Panc1 (cell line): ENCODE results near the gene ITGAD. TPM values are rescaled to one million over a fixed set of nuclear protein-coding genes. Genes with fewer than 3 reads are reported as not detected.

Experiments used
- ATAC-seq: fragments of 200-7000 bp; cut with Tn5 transposase; 2 replicates; pipeline ENCODE4 v1.9.1; 2020; ENCODE audit warnings: mild to moderate bottlenecking, moderate library complexity
- BruUV-seq: library from RNA; stranded (reverse); fragments of 400-500 nt; replicated peaks from 2 replicates; lab custom pipeline; 2021; lab: Mats Ljungman, UMichigan
- CTCF ChIA-PET: fragments of 300-600 bp; sonication (Branson Sonifier 250); formaldehyde crosslinking; loops from one replicate; lab custom pipeline; 2022; ENCODE audit warnings: antibody characterized with exemption; lab: Charles Lee
- POLR2A ChIA-PET: fragments of 300-600 bp; sonication (Branson Sonifier 250); formaldehyde crosslinking; loops from one replicate; lab custom pipeline; 2022; ENCODE audit warnings: antibody characterized with exemption; lab: Charles Lee
- DNase-seq: peaks from one replicate; pipeline ENCODE4 v3.0.0-alpha.2; 2010; ENCODE audit warnings: low read depth, low spot score
- H3K27ac ChIP-seq: 2 replicates; pipeline ENCODE4 v1.5.1; 2011; ENCODE audit warnings: mild to moderate bottlenecking, low read length, inconsistent platforms
- H3K27me3 ChIP-seq: fragments of 200-500 bp; sonication (Bioruptor generic); 2 replicates; pipeline ENCODE4 v1.6.0; 2014; ENCODE audit warnings: low read length, inconsistent platforms; ENCODE audit not compliant: control insufficient read depth, insufficient read depth
- H3K36me3 ChIP-seq: fragments of 200-500 bp; sonication (Bioruptor generic); 2 replicates; pipeline ENCODE4 v1.5.1; 2014; ENCODE audit warnings: inconsistent platforms, mild to moderate bottlenecking, low read length, moderate library complexity; ENCODE audit not compliant: control insufficient read depth, insufficient read depth
- H3K4me1 ChIP-seq: 2 replicates; pipeline ENCODE4 v1.5.1; 2011; ENCODE audit warnings: inconsistent platforms, mild to moderate bottlenecking, low read length, moderate library complexity; ENCODE audit not compliant: control insufficient read depth, insufficient read depth
- H3K4me3 ChIP-seq, 2 experiments: 2 replicates each; pipeline ENCODE4 v1.5.1; 2011 to 2012; ENCODE audit warnings: low read depth in 2 of 2, low read length in 2 of 2, mild to moderate bottlenecking in 2 of 2, inconsistent platforms in 1 of 2, moderate library complexity in 1 of 2
- H3K9me3 ChIP-seq: fragments of 200-500 bp; sonication (Bioruptor generic); 2 replicates; pipeline ENCODE4 v1.5.1; 2014; ENCODE audit warnings: low read depth, mild to moderate bottlenecking, inconsistent platforms, low read length, moderate library complexity; ENCODE audit not compliant: control insufficient read depth, insufficient read depth
- CTCF ChIP-seq: fragments of 450-650 bp; IDR thresholded peaks from 2 replicates; pipeline ENCODE4 v1.5.1; 2017; ENCODE audit warnings: mild to moderate bottlenecking
- POLR2AphosphoS5 ChIP-seq: IDR thresholded peaks from 2 replicates; pipeline ENCODE4 v1.6.1; 2012; ENCODE audit warnings: mild to moderate bottlenecking, low read depth, low read length, moderate library complexity
- REST ChIP-seq, 2 experiments: IDR thresholded peaks; 2 replicates each; pipeline ENCODE4 v1.6.1; 2011 to 2012; ENCODE audit warnings: low read depth in 2 of 2, control low read depth in 1 of 2, low read length in 1 of 2, mild to moderate bottlenecking in 1 of 2, moderate library complexity in 1 of 2; ENCODE audit not compliant: insufficient read depth in 1 of 2
- SIN3A ChIP-seq: IDR thresholded peaks from 2 replicates; pipeline ENCODE4 v1.6.1; 2012; ENCODE audit warnings: low read depth, mild to moderate bottlenecking, low read length, moderate library complexity, borderline replicate concordance; ENCODE audit not compliant: insufficient read depth
- TCF7L2 ChIP-seq: IDR thresholded peaks from 2 replicates; pipeline ENCODE4 v1.6.1; 2011; ENCODE audit warnings: mild to moderate bottlenecking, low read depth, low read length, inconsistent platforms
- in situ Hi-C: cut with HindIII; loops from 2 replicates; pipeline ENCODE4 v1.10.0; 2016; ENCODE audit warnings: low sequenced_read_pairs, low pct_unique_long_range_greater_than_20kb
- intact Hi-C: fragments of 100-400 bp; cut with micrococcal nuclease; formaldehyde crosslinking; loops from one replicate; pipeline ENCODE4 v1.10.0; 2022; ENCODE audit not compliant: unreplicated experiment
- total RNA-seq: library from RNA; stranded (reverse); gene quantifications from one replicate; pipeline ENCODE4 v1.2.1, GENCODE V29; 2021; ENCODE audit not compliant: unreplicated experiment

ITGAD gene
- total RNA-seq, 1 experiment from 2014 or later, result not detected

- Histone ChIP-seq H3K27me3 (no peaks in the 10 kb centered on the region), H3K4me3 (no peak overlapping the region), H3K4me1 (no peaks in the 10 kb centered on the region; the same call in 1 of the 2 replicates), H3K9me3 (no peaks in the 10 kb centered on the region), H3K27ac (no peak overlapping the region), H3K36me3 (no peaks in the 10 kb centered on the region)
- no TSS peak for BruUV-seq
- intact Hi-C loops, result no loop called here
- TF ChIP-seq SIN3A (no peak), REST (IDR thresholded peaks at IDR 0.05; ENCODE audit: insufficient read depth in 1 of 2, low read depth in 2 of 2, low read length in 1 of 2) (no peak), CTCF (no peak), POLR2AphosphoS5 (no peak), TCF7L2 (no peak)
- in situ Hi-C loops, result no loop called here
- ATAC-seq, result peak; percentile 23; the same call in 1 of the 2 replicates
- no peak for DNase-seq
- POLR2A ChIA-PET, result no interaction called here
- CTCF ChIA-PET, result no interaction called here
Measured at GRCh38 chr16:31397096-31397660, 4.0 kb downstream of the ITGAD start.

- intact Hi-C loops, result no loop called here
- no peak for TF ChIP-seq TCF7L2
- no peak for TF ChIP-seq REST (IDR thresholded peaks at IDR 0.05; ENCODE audit: insufficient read depth in 1 of 2, low read depth in 2 of 2, low read length in 1 of 2)
- no peak for TF ChIP-seq POLR2AphosphoS5
- in situ Hi-C loops, result no loop called here
- ChIA-PET CTCF (no interaction called here), POLR2A (no interaction called here)
- no peaks in the 10 kb centered on the region for H3K36me3 ChIP-seq
- H3K27ac ChIP-seq, result no peak overlapping the region
- no TSS peak for BruUV-seq
- H3K4me3 ChIP-seq, result no peak overlapping the region
- ATAC-seq (peak; percentile 54), DNase-seq (no peak)
- H3K9me3 ChIP-seq, result no peaks in the 10 kb centered on the region
- no peaks in the 10 kb centered on the region for H3K27me3 ChIP-seq
- no peaks in the 10 kb centered on the region; the same call in 1 of the 2 replicates for H3K4me1 ChIP-seq
Measured at GRCh38 chr16:31397701-31398100, 4.6 kb downstream of the ITGAD start.
